ENCODE results near the gene MDC1.
A peak's percentile ranks its signal among the peaks of the same experiment; 100 is the strongest.

MDC1 gene

GRCh38 chr6:30752157-30752927 is 35.3 kb upstream of the MDC1 start (continued):
- TF ChIP-seq ZNF548 (tag by site-specific recombination; IDR thresholded peaks at IDR 0.05): no peak
- no peak for TF ChIP-seq ZNF302 (tag by site-specific recombination; IDR thresholded peaks at IDR 0.05; ENCODE audit: low read depth)
- TF ChIP-seq ZBTB17 (tag by site-specific recombination; IDR thresholded peaks at IDR 0.05): peak; percentile 94
- TF ChIP-seq KLF8 (tag by site-specific recombination; IDR thresholded peaks at IDR 0.05): peak; percentile 64; the same call in 1 of the 2 replicates
- no peak for TF ChIP-seq ZNF266 (tag by site-specific recombination; IDR thresholded peaks at IDR 0.05; ENCODE audit: low read depth)
- TF ChIP-seq ZNF610 (tag by site-specific recombination; IDR thresholded peaks at IDR 0.05; ENCODE audit: borderline replicate concordance): no peak
- TF ChIP-seq ZNF600 (tag by site-specific recombination; IDR thresholded peaks at IDR 0.05): peak; percentile 88
- TF ChIP-seq ZNF140 (tag by site-specific recombination; IDR thresholded peaks at IDR 0.05): no peak
- peak; percentile 86 for TF ChIP-seq PRDM1 (tag by site-specific recombination; IDR thresholded peaks at IDR 0.05)
- no peak for TF ChIP-seq MEIS1 (CRISPR knock-in tag; IDR thresholded peaks at IDR 0.05; ENCODE audit: borderline replicate concordance)
- TF ChIP-seq MYNN (tag by site-specific recombination; IDR thresholded peaks at IDR 0.05; ENCODE audit: borderline replicate concordance): no peak
- TF ChIP-seq ZNF624 (tag by site-specific recombination; IDR thresholded peaks at IDR 0.05): no peak
- TF ChIP-seq, protein P1, sequence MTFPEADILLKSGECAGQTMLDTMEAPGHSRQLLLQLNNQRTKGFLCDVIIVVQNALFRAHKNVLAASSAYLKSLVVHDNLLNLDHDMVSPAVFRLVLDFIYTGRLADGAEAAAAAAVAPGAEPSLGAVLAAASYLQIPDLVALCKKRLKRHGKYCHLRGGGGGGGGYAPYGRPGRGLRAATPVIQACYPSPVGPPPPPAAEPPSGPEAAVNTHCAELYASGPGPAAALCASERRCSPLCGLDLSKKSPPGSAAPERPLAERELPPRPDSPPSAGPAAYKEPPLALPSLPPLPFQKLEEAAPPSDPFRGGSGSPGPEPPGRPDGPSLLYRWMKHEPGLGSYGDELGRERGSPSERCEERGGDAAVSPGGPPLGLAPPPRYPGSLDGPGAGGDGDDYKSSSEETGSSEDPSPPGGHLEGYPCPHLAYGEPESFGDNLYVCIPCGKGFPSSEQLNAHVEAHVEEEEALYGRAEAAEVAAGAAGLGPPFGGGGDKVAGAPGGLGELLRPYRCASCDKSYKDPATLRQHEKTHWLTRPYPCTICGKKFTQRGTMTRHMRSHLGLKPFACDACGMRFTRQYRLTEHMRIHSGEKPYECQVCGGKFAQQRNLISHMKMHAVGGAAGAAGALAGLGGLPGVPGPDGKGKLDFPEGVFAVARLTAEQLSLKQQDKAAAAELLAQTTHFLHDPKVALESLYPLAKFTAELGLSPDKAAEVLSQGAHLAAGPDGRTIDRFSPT (tag by site-specific recombination; IDR thresholded peaks at IDR 0.05): peak; percentile 67; the same call in 1 of the 2 replicates
- no peak for TF ChIP-seq GLI2 (tag by site-specific recombination; IDR thresholded peaks at IDR 0.05; ENCODE audit: borderline replicate concordance, low read depth)
- peak; percentile 81 for TF ChIP-seq ZFP69B (tag by site-specific recombination; IDR thresholded peaks at IDR 0.05)
- TF ChIP-seq OVOL3 (tag by site-specific recombination; IDR thresholded peaks at IDR 0.05): no peak
- no peak for TF ChIP-seq ZNF747 (tag by site-specific recombination; IDR thresholded peaks at IDR 0.05)
- TF ChIP-seq ZNF561 (tag by site-specific recombination; IDR thresholded peaks at IDR 0.05; ENCODE audit: borderline replicate concordance): no peak
- TF ChIP-seq, protein P2, sequence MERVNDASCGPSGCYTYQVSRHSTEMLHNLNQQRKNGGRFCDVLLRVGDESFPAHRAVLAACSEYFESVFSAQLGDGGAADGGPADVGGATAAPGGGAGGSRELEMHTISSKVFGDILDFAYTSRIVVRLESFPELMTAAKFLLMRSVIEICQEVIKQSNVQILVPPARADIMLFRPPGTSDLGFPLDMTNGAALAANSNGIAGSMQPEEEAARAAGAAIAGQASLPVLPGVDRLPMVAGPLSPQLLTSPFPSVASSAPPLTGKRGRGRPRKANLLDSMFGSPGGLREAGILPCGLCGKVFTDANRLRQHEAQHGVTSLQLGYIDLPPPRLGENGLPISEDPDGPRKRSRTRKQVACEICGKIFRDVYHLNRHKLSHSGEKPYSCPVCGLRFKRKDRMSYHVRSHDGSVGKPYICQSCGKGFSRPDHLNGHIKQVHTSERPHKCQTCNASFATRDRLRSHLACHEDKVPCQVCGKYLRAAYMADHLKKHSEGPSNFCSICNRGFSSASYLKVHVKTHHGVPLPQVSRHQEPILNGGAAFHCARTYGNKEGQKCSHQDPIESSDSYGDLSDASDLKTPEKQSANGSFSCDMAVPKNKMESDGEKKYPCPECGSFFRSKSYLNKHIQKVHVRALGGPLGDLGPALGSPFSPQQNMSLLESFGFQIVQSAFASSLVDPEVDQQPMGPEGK (tag by site-specific recombination; IDR thresholded peaks at IDR 0.05): peak; percentile 90
- no peak for TF ChIP-seq ZNF521 (tag by site-specific recombination; IDR thresholded peaks at IDR 0.05)
- TF ChIP-seq PRDM4 (tag by site-specific recombination; IDR thresholded peaks at IDR 0.05): peak; percentile 15; the same call in 1 of the 2 replicates
- TF ChIP-seq ZBTB21 (tag by site-specific recombination; IDR thresholded peaks at IDR 0.05): peak; percentile 85
- TF ChIP-seq ZNF174 (tag by site-specific recombination; IDR thresholded peaks at IDR 0.05): no peak
- peak; percentile 49; the same call in 1 of the 2 replicates for TF ChIP-seq EGR2 (tag by site-specific recombination; IDR thresholded peaks at IDR 0.05; ENCODE audit: low read depth)
- TF ChIP-seq ZNF768 (tag by site-specific recombination; IDR thresholded peaks at IDR 0.05): no peak
- TF ChIP-seq IKZF3 (tag by site-specific recombination; IDR thresholded peaks at IDR 0.05): peak; percentile 93
- no peak for TF ChIP-seq ZNF529 (tag by site-specific recombination; IDR thresholded peaks at IDR 0.05; ENCODE audit: insufficient replicate concordance)
- no peak for TF ChIP-seq ZNF19 (tag by site-specific recombination; IDR thresholded peaks at IDR 0.05; ENCODE audit: low read depth)
- no peak for TF ChIP-seq ZNF701 (tag by site-specific recombination; IDR thresholded peaks at IDR 0.05)
- peak; percentile 55; the same call in 1 of the 2 replicates for TF ChIP-seq ZNF2 (tag by site-specific recombination; IDR thresholded peaks at IDR 0.05)
- 0 out of 2 replicates have a peak, but pooled peaks have one; percentile 49 for TF ChIP-seq ZBTB6 (tag by site-specific recombination; IDR thresholded peaks at IDR 0.05)
- no peak for TF ChIP-seq ZNF707 (tag by site-specific recombination; IDR thresholded peaks at IDR 0.05)
- TF ChIP-seq ZNF37A (tag by site-specific recombination; IDR thresholded peaks at IDR 0.05): no peak
- no peak for TF ChIP-seq ZNF664 (tag by site-specific recombination; IDR thresholded peaks at IDR 0.05)
